MCF 10A (cell line): ENCODE data around the gene TUBB2A. TPM values are rescaled to one million over a fixed set of nuclear protein-coding genes. Genes with fewer than 3 reads are reported as not detected.
"Not testable (repeated sequence)": the region's sequence is repeated elsewhere in the genome, so short reads cannot be mapped to it uniquely, and the experiment has no call there.

Experiments used
- BruUV-seq: library from RNA; stranded (reverse); fragments of 400-500 nt; replicated peaks from 2 replicates; lab custom pipeline; 2021; lab: Mats Ljungman, UMichigan
- CTCF ChIA-PET: fragments of 300-600 bp; sonication (Branson Sonifier 250); formaldehyde crosslinking; extraction: SDS; loops from one replicate; lab custom pipeline; 2021; ENCODE audit warnings: antibody characterized with exemption, inconsistent platforms; lab: Yijun Ruan, JAX
- POLR2A ChIA-PET: fragments of 300-600, 350-650 bp; sonication (Branson Sonifier 250); formaldehyde crosslinking; extraction: SDS; loops from one replicate; lab custom pipeline; 2020; ENCODE audit warnings: antibody characterized with exemption, inconsistent platforms; lab: Yijun Ruan, JAX
- DNase-seq: peaks from one replicate; pipeline ENCODE4 v3.0.0-alpha.2; 2018; ENCODE audit not compliant: unreplicated experiment
- H3K27ac Mint-ChIP-seq: one replicate; pipeline ENCODE4 v1.8.0; 2022; ENCODE audit warnings: mild to moderate bottlenecking, low read depth, mixed read lengths; ENCODE audit not compliant: unreplicated experiment
- H3K27me3 Mint-ChIP-seq: one replicate; pipeline ENCODE4 v1.8.0; 2022; ENCODE audit warnings: mixed read lengths; ENCODE audit not compliant: insufficient read depth, unreplicated experiment
- H3K36me3 Mint-ChIP-seq: one replicate; pipeline ENCODE4 v1.8.0; 2022; ENCODE audit warnings: mild to moderate bottlenecking, moderate library complexity, mixed read lengths; ENCODE audit not compliant: insufficient read depth, unreplicated experiment
- H3K4me1 Mint-ChIP-seq: one replicate; pipeline ENCODE4 v1.8.0; 2022; ENCODE audit warnings: mixed read lengths; ENCODE audit not compliant: insufficient read depth, unreplicated experiment
- H3K4me3 Mint-ChIP-seq: one replicate; pipeline ENCODE4 v1.8.0; 2022; ENCODE audit warnings: mild to moderate bottlenecking, moderate library complexity, mixed read lengths; ENCODE audit not compliant: unreplicated experiment
- H3K9me3 Mint-ChIP-seq: one replicate; pipeline ENCODE4 v1.8.0; 2022; ENCODE audit warnings: mixed read lengths; ENCODE audit not compliant: unreplicated experiment
- intact Hi-C: fragments of 100-400 bp; cut with micrococcal nuclease; formaldehyde crosslinking; loops from 2 replicates; pipeline ENCODE4 v1.14.1; 2022
- total RNA-seq: library from RNA; stranded (reverse); gene quantifications from 2 replicates; pipeline ENCODE4 v1.2.3, GENCODE V29; 2022
- TF ChIP-seq, protein P1 (sequence below): fragments of 200-600 bp; IDR thresholded peaks from one replicate; pipeline ENCODE4 v1.8.0; 2022; ENCODE audit warnings: antibody characterized with exemption, mild to moderate bottlenecking; ENCODE audit not compliant: unreplicated experiment

The TUBB2A gene
- total RNA-seq, 1 experiment from 2014 or later: 13.3 TPM

- TF ChIP-seq, protein P1, sequence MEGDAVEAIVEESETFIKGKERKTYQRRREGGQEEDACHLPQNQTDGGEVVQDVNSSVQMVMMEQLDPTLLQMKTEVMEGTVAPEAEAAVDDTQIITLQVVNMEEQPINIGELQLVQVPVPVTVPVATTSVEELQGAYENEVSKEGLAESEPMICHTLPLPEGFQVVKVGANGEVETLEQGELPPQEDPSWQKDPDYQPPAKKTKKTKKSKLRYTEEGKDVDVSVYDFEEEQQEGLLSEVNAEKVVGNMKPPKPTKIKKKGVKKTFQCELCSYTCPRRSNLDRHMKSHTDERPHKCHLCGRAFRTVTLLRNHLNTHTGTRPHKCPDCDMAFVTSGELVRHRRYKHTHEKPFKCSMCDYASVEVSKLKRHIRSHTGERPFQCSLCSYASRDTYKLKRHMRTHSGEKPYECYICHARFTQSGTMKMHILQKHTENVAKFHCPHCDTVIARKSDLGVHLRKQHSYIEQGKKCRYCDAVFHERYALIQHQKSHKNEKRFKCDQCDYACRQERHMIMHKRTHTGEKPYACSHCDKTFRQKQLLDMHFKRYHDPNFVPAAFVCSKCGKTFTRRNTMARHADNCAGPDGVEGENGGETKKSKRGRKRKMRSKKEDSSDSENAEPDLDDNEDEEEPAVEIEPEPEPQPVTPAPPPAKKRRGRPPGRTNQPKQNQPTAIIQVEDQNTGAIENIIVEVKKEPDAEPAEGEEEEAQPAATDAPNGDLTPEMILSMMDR: no peak
- POLR2A ChIA-PET: no interaction called here
- Mint-ChIP-seq H3K27ac (no peak overlapping the region), H3K4me1 (no peaks in the 10 kb centered on the region), H3K27me3 (no peaks in the 10 kb centered on the region), H3K36me3 (no peaks in the 10 kb centered on the region), H3K9me3 (no peaks in the 10 kb centered on the region), H3K4me3 (no peak overlapping the region)
- CTCF ChIA-PET: interaction anchor here (1.6 kb wide), 1 partner anchor 76 kb away, joined by 4 read pairs; no protein-coding TSS in a partner anchor
- intact Hi-C loops: no loop called here
- no TSS peak for BruUV-seq
- DNase-seq: no peak
Observed at GRCh38 chr6:3175715-3176402, 18.5 kb upstream of the TUBB2A start.

GRCh38 chr6:3173636-3174089 is 16.3 kb upstream of the TUBB2A start:
- H3K4me1 Mint-ChIP-seq, POLR2A ChIA-PET, H3K4me3 Mint-ChIP-seq, H3K9me3 Mint-ChIP-seq, H3K27me3 Mint-ChIP-seq, BruUV-seq, intact Hi-C loops, CTCF ChIA-PET, H3K36me3 Mint-ChIP-seq, DNase-seq, H3K27ac Mint-ChIP-seq: not testable (repeated sequence)

DNA sequence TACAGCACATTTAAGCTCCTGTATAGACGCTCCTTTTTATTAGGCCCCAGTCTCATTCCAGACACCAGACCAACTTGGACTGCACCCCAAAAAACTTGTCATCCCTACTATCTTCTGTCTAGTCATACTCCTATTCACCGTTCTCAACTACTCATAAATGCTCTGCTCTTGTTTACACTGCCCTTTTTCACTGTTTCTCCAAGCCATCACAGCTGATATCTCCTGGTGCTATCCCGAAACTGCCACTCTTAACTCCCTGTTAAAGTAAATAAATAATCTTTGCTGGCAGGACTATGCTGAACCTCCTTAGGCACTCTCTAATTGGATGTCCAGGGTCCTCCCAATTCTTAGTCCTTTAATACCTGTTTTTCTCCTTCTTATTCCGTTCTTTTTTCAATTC is 15.4 kb upstream of the TUBB2A start:
- BruUV-seq, H3K27me3 Mint-ChIP-seq, DNase-seq, H3K27ac Mint-ChIP-seq, H3K4me1 Mint-ChIP-seq, H3K36me3 Mint-ChIP-seq, H3K4me3 Mint-ChIP-seq, intact Hi-C loops, H3K9me3 Mint-ChIP-seq, POLR2A ChIA-PET: not testable (repeated sequence)
- CTCF ChIA-PET: interaction anchor here (1.4 kb wide), 1 partner anchor 14 kb away, joined by 4 read pairs; no protein-coding TSS in a partner anchor

GRCh38 chr6:3171313-3172175 is 14.2 kb upstream of the TUBB2A start:
- H3K27me3 Mint-ChIP-seq, H3K4me3 Mint-ChIP-seq, intact Hi-C loops, H3K4me1 Mint-ChIP-seq, DNase-seq, H3K9me3 Mint-ChIP-seq, H3K36me3 Mint-ChIP-seq, H3K27ac Mint-ChIP-seq, BruUV-seq: not testable (repeated sequence)
- CTCF ChIA-PET: interaction anchor here (0.5 to 1.6 kb wide), 5 partner anchors 9 to 80 kb away, joined by 3 to 4 read pairs (median 4); no protein-coding TSS in a partner anchor
- POLR2A ChIA-PET: interaction anchor here (1.0 kb wide), 1 partner anchor 37 kb away, joined by 3 read pairs; no protein-coding TSS in a partner anchor

DNA sequence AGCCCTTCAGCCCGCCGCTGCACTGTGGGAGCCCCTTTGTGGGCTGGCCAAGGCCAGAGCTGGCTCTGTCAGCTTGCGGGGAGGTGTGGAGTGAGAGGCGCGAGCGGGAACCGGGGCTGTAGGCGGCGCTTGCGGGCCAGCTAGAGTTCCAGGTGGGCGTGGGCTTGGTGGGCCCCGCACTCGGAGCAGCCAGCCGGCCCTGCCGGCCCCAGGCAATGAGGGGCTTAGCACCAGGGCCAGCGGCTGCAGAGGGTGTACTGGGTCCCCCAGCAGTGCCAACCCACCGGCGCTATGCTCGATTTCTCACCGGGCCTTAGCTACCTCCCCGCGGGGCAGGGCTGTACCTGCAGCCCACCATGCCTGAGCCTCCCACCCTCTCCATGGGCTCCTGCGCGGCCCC is 13.3 kb upstream of the TUBB2A start:
- H3K27me3 Mint-ChIP-seq, H3K4me1 Mint-ChIP-seq, H3K9me3 Mint-ChIP-seq, H3K36me3 Mint-ChIP-seq, intact Hi-C loops, BruUV-seq, H3K4me3 Mint-ChIP-seq, DNase-seq, H3K27ac Mint-ChIP-seq: not testable (repeated sequence)
- ChIA-PET CTCF (interaction anchor here (1.6 kb wide), 1 partner anchor 81 kb away, joined by 4 read pairs; no protein-coding TSS in a partner anchor), POLR2A (interaction anchor here (1.0 kb wide), 2 partner anchors 38 to 82 kb away, joined by 3 read pairs; no protein-coding TSS in a partner anchor)

DNA sequence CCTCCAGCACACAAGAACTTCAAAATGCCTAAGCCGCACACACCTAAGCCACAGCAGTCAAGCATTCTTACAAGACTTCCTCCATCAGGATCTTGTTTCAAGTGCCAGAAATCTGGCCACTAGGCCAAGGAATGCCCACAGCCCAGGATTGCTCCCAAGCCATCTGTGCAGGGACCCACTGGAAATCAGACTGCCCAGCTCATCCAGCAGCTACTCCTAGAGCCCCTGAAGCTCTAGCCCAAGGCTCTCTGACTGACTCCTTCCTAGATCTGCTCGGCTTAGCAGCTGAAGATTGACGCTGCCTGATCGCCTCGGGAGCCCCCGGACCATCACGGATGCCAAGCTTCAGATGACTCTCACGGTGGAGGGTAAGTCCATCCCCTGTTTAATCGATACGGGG is 10.7 kb upstream of the TUBB2A start:
- DNase-seq, H3K27me3 Mint-ChIP-seq, H3K9me3 Mint-ChIP-seq, H3K4me3 Mint-ChIP-seq, H3K4me1 Mint-ChIP-seq, H3K27ac Mint-ChIP-seq, H3K36me3 Mint-ChIP-seq, BruUV-seq, intact Hi-C loops: not testable (repeated sequence)
- POLR2A ChIA-PET: interaction anchor here (0.9 kb wide), 1 partner anchor 22 kb away, joined by 3 read pairs; no protein-coding TSS in a partner anchor
- CTCF ChIA-PET: interaction anchor here (1.8 kb wide), 1 partner anchor 83 kb away, joined by 5 read pairs; no protein-coding TSS in a partner anchor

DNA sequence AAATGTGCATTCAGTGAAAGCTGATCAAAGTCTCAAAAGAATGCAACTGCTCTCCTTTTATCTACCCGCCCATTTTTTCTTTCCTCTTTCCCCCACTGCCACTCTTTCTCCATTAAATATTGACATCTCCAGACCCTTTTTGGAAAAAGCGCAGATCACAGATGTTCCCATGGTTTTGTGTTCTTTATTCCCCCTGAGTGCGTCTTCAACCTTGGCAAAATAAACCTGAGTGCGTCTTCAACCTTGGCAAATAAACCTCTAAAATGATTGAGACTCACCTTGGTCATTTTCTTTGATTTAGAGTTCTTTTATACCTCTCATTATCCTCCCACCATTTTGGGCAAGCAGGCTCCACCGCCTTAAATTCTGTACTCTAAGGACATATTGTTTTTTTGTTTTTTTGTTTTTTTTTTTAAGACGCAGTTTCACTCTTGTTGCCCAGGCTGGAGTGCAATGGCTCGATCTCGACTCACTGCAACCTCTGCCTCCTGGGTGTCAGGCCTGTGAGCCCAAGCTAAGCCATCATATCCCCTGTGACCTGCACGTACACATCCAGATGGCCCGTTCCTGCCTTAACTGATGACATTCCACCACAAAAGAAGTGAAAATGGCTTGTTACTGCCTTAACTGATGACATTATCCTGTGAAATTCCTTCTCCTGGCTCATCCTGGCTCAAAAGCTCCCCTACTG is 9.3 kb upstream of the TUBB2A start:
- H3K27me3 Mint-ChIP-seq, BruUV-seq, intact Hi-C loops, H3K4me1 Mint-ChIP-seq, DNase-seq, H3K9me3 Mint-ChIP-seq, H3K36me3 Mint-ChIP-seq, POLR2A ChIA-PET, H3K4me3 Mint-ChIP-seq, H3K27ac Mint-ChIP-seq: not testable (repeated sequence)
- CTCF ChIA-PET: interaction anchor here (1.2 to 1.8 kb wide), 2 partner anchors 42 to 85 kb away, joined by 3 to 5 read pairs; no protein-coding TSS in a partner anchor
